ENCODE data around the gene PIEZO1.

DNA sequence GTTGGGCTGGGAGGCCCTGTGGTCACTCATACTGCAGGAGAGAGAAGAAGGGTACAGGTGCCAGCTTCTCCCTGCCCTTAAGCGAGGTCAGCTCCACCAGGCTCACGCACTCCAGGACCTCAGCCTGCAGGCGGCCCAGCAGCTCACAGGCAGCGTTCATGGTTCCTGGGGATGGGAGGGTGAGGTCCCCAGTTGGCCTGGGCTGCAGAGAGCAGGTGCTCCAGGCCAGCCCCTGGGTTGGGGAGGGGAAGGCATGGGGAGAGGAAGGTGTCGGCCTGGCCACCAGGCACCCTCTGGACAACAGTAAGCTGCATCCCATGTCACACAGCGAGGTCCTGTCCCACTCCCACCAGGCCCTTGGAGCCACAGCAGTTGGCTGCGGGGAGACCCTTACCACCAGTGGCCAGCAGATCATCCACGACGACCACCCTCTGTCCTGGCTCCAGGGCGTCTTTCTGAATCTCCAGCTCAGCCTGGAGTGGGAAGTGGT, 24.7 kb upstream of the PIEZO1 start:
- TF ChIP-seq EZH2 (IDR thresholded peaks at IDR 0.05) (no peak), POLR2AphosphoS5 (IDR thresholded peaks at IDR 0.05; ENCODE audit: borderline replicate concordance, low read depth, low read length) (no peak), FOXP2 (optimal IDR thresholded peaks at IDR 0.05; ENCODE audit: control extremely low read depth, extremely low read length, insufficient read depth) (no peak)

Measured in SK-N-MC (cell line).